Mammary epithelial cell (primary cell): ENCODE data around the gene ACSL3.

Experiments
- CTCF ChIP-seq, 2 donors: IDR thresholded peaks in 1 of 2; conservative IDR thresholded peaks in 1 of 2; 2 replicates each; pipeline ENCODE4 v1.5.1; 2011 to 2012; ENCODE audit warnings: inconsistent platforms in 2 of 2, low read length in 2 of 2, mild to moderate bottlenecking in 2 of 2, control low read depth in 1 of 2, low read depth in 1 of 2; ENCODE audit not compliant: insufficient read depth in 1 of 2; ENCODE audit errors: extremely low read depth in 1 of 2
- EZH2 ChIP-seq: IDR thresholded peaks from 2 replicates; pipeline ENCODE4 v1.6.1; 2012; ENCODE audit warnings: low read length, inconsistent platforms, borderline replicate concordance

DNA sequence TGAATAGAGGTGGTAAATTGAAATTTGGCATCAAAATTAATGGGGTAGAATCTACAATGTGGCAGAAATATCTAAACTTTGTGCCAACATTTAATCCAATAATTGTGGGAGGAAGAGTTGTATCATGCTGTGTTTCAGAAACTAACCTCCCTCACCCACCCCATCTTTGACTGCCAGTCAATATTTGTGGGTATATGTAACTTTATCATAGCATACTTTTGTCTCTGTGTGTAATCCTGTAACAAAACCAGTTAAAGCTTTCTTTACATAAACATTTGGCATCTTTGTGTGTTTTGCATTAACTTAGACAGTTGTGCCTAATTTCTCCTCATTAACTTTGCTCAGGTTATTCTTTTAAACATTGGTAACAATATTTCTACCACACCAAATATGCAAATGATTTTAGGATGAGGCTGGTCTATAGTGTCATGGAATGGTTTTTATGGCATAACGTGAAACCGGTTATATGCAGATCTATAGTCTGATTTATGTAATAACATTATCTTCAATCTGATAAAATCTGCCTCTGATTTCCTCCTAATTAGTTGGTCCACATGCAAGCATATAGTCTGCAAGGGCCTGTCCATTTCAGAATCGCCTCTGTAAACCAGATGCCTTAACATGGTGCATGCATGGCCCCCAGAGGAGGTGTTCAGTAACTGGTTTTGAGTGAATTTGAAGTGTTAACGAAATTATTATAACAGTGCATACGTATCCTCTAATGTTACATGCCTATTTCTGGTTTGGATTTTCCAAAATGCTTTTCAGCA lies 84.3 kb downstream of the ACSL3 start:
- TF ChIP-seq EZH2 (no peak), CTCF (conservative IDR thresholded peaks at IDR 0.05 in 1 of 2, IDR thresholded peaks at IDR 0.05 in 1 of 2; ENCODE audit: extremely low read depth in 1 of 2, insufficient read depth in 1 of 2, low read depth in 1 of 2, low read length in 2 of 2) (no peak)
